ENCODE data around the gene CNN2.

Gene CNN2

GRCh38 chr19:1003283-1003682 lies 23.1 kb upstream of the CNN2 start:
- DNase-seq (ENCODE audit: low read depth in 1 of 2, low spot score in 1 of 2) = no peak
- H3K27me3 ChIP-seq (ENCODE audit: insufficient read depth, poor library complexity, severe bottlenecking) = peaks cover 29% of the 10 kb centered on the region
- no peak overlapping the region for H3K4me3 ChIP-seq (replicated peaks; ENCODE audit: insufficient read depth, low read length)
- TF ChIP-seq GABPA (IDR thresholded peaks at IDR 0.05; ENCODE audit: low read depth) (no peak), REST (IDR thresholded peaks at IDR 0.05; ENCODE audit: insufficient replicate concordance, low read depth) (no peak), CTCF (IDR thresholded peaks at IDR 0.05; ENCODE audit: insufficient read depth, low read length) (no peak), POLR2AphosphoS5 (IDR thresholded peaks at IDR 0.05; ENCODE audit: low read depth) (no peak), SPI1 (IDR thresholded peaks at IDR 0.05; ENCODE audit: borderline replicate concordance, low read depth) (no peak)
- H3K27ac ChIP-seq (replicated peaks) = no peak overlapping the region

GRCh38 chr19:1004204-1004802 lies 22.1 kb upstream of the CNN2 start:
- H3K4me3 ChIP-seq (replicated peaks; ENCODE audit: insufficient read depth, low read length) = no peak overlapping the region
- DNase-seq (ENCODE audit: low read depth in 1 of 2, low spot score in 1 of 2) = no peak
- H3K27me3 ChIP-seq (ENCODE audit: insufficient read depth, poor library complexity, severe bottlenecking) = peaks cover 22% of the 10 kb centered on the region
- H3K27ac ChIP-seq (replicated peaks) = no peak overlapping the region
- TF ChIP-seq REST (IDR thresholded peaks at IDR 0.05; ENCODE audit: insufficient replicate concordance, low read depth) = no peak
- TF ChIP-seq POLR2AphosphoS5 (IDR thresholded peaks at IDR 0.05; ENCODE audit: low read depth) = no peak
- TF ChIP-seq CTCF (IDR thresholded peaks at IDR 0.05; ENCODE audit: insufficient read depth, low read length) = no peak
- TF ChIP-seq GABPA (IDR thresholded peaks at IDR 0.05; ENCODE audit: low read depth) = no peak
- TF ChIP-seq SPI1 (IDR thresholded peaks at IDR 0.05; ENCODE audit: borderline replicate concordance, low read depth) = no peak

GRCh38 chr19:1004803-1005664 lies 21.4 kb upstream of the CNN2 start:
- Histone ChIP-seq H3K27me3 (ENCODE audit: insufficient read depth, poor library complexity, severe bottlenecking) (peaks cover 15% of the 10 kb centered on the region), H3K4me3 (replicated peaks; ENCODE audit: insufficient read depth, low read length) (no peak overlapping the region), H3K27ac (replicated peaks) (no peak overlapping the region)
- DNase-seq (ENCODE audit: low read depth in 1 of 2, low spot score in 1 of 2) = no peak
- TF ChIP-seq CTCF (IDR thresholded peaks at IDR 0.05; ENCODE audit: insufficient read depth, low read length) = no peak
- TF ChIP-seq REST (IDR thresholded peaks at IDR 0.05; ENCODE audit: insufficient replicate concordance, low read depth) = no peak
- no peak for TF ChIP-seq POLR2AphosphoS5 (IDR thresholded peaks at IDR 0.05; ENCODE audit: low read depth)
- no peak for TF ChIP-seq SPI1 (IDR thresholded peaks at IDR 0.05; ENCODE audit: borderline replicate concordance, low read depth)
- no peak for TF ChIP-seq GABPA (IDR thresholded peaks at IDR 0.05; ENCODE audit: low read depth)

All from HL-60 (cell line).